Neural cell (in vitro differentiated cells): Measurements from ENCODE around the gene ANKRD22.

Source experiments
- EP300 ChIP-seq: fragments of 450-650 bp; conservative IDR thresholded peaks from 2 replicates; pipeline ENCODE4 v1.6.1; 2014; ENCODE audit warnings: antibody characterized with exemption, mild to moderate bottlenecking, moderate library complexity; ENCODE audit not compliant: poor library complexity, severe bottlenecking
- MXI1 ChIP-seq: fragments of 450-650 bp; conservative IDR thresholded peaks from 2 replicates; pipeline ENCODE4 v1.6.1; 2014; ENCODE audit warnings: antibody characterized with exemption, mild to moderate bottlenecking; ENCODE audit not compliant: poor library complexity, severe bottlenecking
- POLR2AphosphoS5 ChIP-seq: IDR thresholded peaks from 2 replicates; pipeline ENCODE4 v1.6.1; 2012
- RAD21 ChIP-seq: fragments of 450-650 bp; conservative IDR thresholded peaks from 2 replicates; pipeline ENCODE4 v1.6.1; 2014; ENCODE audit warnings: antibody characterized with exemption, mild to moderate bottlenecking, moderate library complexity
- REST ChIP-seq: IDR thresholded peaks from 2 replicates; pipeline ENCODE4 v1.6.1; 2012; ENCODE audit warnings: borderline replicate concordance
- SMC3 ChIP-seq: fragments of 450-650 bp; conservative IDR thresholded peaks from 2 replicates; pipeline ENCODE4 v1.6.1; 2014; ENCODE audit warnings: antibody characterized with exemption, mild to moderate bottlenecking, moderate library complexity; ENCODE audit not compliant: poor library complexity
- TAF1 ChIP-seq: IDR thresholded peaks from 2 replicates; pipeline ENCODE4 v1.6.1; 2012; ENCODE audit warnings: low read depth
- TF ChIP-seq, protein P1 (sequence below): fragments of 450-650 bp; IDR thresholded peaks from 2 replicates; pipeline ENCODE4 v1.5.1; 2014; ENCODE audit warnings: antibody characterized with exemption, mild to moderate bottlenecking, moderate library complexity; ENCODE audit not compliant: poor library complexity, severe bottlenecking

GRCh38 chr10:88783724-88784123 is 67.9 kb downstream of the ANKRD22 start:
- TF ChIP-seq, protein P1, sequence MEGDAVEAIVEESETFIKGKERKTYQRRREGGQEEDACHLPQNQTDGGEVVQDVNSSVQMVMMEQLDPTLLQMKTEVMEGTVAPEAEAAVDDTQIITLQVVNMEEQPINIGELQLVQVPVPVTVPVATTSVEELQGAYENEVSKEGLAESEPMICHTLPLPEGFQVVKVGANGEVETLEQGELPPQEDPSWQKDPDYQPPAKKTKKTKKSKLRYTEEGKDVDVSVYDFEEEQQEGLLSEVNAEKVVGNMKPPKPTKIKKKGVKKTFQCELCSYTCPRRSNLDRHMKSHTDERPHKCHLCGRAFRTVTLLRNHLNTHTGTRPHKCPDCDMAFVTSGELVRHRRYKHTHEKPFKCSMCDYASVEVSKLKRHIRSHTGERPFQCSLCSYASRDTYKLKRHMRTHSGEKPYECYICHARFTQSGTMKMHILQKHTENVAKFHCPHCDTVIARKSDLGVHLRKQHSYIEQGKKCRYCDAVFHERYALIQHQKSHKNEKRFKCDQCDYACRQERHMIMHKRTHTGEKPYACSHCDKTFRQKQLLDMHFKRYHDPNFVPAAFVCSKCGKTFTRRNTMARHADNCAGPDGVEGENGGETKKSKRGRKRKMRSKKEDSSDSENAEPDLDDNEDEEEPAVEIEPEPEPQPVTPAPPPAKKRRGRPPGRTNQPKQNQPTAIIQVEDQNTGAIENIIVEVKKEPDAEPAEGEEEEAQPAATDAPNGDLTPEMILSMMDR, result no peak
- TF ChIP-seq REST (no peak), POLR2AphosphoS5 (no peak), EP300 (no peak), MXI1 (no peak), RAD21 (no peak), TAF1 (no peak), SMC3 (no peak)
